ENCODE results near the gene FGFBP1.

DNA sequence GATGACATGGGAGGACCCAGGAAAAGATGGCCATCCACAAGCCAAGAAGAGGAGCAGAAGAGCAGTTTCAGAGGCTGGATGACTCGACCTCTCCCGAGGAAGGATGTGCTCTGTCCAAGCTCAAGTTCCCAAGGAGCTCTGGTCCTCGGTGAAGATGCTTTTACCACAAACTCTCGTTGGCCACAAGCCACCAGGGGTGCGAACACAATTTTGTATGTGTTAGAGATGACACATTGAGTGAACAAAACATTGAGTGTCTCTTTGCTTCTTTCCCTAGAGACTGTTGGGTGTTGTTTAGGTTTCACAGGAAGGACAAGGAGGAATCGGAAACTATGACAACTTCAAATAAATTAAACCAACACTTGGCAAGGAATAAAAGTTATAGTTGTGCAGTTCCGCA is 26.3 kb downstream of the FGFBP1 start:
- TF ChIP-seq, protein P1, sequence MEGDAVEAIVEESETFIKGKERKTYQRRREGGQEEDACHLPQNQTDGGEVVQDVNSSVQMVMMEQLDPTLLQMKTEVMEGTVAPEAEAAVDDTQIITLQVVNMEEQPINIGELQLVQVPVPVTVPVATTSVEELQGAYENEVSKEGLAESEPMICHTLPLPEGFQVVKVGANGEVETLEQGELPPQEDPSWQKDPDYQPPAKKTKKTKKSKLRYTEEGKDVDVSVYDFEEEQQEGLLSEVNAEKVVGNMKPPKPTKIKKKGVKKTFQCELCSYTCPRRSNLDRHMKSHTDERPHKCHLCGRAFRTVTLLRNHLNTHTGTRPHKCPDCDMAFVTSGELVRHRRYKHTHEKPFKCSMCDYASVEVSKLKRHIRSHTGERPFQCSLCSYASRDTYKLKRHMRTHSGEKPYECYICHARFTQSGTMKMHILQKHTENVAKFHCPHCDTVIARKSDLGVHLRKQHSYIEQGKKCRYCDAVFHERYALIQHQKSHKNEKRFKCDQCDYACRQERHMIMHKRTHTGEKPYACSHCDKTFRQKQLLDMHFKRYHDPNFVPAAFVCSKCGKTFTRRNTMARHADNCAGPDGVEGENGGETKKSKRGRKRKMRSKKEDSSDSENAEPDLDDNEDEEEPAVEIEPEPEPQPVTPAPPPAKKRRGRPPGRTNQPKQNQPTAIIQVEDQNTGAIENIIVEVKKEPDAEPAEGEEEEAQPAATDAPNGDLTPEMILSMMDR (IDR thresholded peaks at IDR 0.05) = no peak
- no peak for TF ChIP-seq EP300 (IDR thresholded peaks at IDR 0.05)

Measured in tibial nerve (tissue), 4 donors.